GM19043 (cell line): ENCODE results near the gene ZNF680.
"Not testable (repeated sequence)": the region's sequence is repeated elsewhere in the genome, so short reads cannot be mapped to it uniquely, and the experiment has no call there.

ENCODE experiments used
- ATAC-seq: cut with Tn5 transposase; IDR thresholded peaks from one replicate; pipeline ENCODE4 v1.9.1; 2021; ENCODE audit warnings: low read depth; ENCODE audit not compliant: unreplicated experiment

The ZNF680 gene

GRCh38 chr7:64557601-64558322 lies 5.1 kb downstream of the ZNF680 start:
- no peak for ATAC-seq

- no peak for ATAC-seq
These were observed 7.8 kb downstream of the ZNF680 start for GRCh38 chr7:64555046-64555445.

DNA sequence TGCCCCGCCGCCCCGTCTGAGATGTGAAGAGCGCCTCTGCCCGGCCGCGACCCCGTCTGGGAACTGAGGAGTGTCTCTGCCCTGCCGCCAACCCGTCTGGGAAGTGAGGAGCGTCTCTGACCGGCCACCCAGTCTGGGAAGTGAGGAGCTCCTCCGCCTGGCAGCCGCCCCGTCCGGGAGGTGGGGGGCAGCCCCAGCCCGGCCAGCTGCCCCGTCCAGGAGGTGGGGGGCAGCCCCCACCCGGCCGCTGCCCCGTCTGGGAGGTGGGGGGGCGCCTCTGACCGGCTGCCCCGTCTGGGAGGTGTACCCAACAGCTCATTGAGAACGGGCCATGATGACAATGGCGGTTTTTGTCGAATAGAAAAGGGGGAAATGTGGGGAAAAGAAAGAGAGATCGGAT lies 8.7 kb downstream of the ZNF680 start:
- not testable (repeated sequence) for ATAC-seq

DNA sequence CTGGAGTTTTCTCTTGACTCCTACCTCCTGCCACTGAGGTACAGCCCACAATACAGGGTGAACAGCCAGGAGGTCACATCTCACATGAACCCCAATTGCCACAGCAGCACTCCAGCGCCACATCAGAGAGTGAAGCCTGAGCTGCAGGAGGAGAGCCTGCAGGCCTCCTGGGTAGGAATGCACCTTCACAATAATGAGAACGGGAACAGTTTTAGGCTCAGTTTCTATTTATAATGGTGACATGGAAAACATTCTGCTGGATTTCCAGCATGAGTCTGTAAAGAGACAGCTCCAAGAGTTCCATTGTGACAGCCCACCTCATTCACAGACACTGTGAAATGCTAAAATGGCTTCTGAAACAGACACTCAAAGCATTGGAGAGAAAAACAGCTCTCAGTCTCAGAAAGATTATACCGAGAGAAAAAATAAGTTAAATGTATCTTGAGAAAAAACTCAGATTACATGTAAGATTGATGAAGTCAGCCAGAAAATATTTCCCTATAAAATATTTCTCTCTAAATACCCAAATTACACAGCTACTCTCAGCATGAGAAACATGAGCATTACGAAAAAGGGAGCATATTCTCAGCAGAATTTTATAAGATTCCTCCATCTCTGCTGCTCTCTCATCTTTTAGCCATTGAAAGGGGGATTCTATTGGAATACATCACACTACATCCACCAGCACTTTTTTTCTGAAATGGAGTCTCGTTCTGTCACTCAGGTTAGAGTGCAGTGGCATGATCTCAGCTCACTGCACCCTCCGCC lies 11.3 kb downstream of the ZNF680 start:
- no peak for ATAC-seq

GRCh38 chr7:64544010-64544409 lies 18.9 kb downstream of the ZNF680 start:
- ATAC-seq = no peak

- ATAC-seq = no peak
These were observed 21.2 kb downstream of the ZNF680 start for GRCh38 chr7:64541438-64542359.

- no peak for ATAC-seq
These were observed 29.1 kb downstream of the ZNF680 start for GRCh38 chr7:64533756-64534155.

GRCh38 chr7:64528770-64529169 lies 34.1 kb downstream of the ZNF680 start:
- no peak for ATAC-seq

DNA sequence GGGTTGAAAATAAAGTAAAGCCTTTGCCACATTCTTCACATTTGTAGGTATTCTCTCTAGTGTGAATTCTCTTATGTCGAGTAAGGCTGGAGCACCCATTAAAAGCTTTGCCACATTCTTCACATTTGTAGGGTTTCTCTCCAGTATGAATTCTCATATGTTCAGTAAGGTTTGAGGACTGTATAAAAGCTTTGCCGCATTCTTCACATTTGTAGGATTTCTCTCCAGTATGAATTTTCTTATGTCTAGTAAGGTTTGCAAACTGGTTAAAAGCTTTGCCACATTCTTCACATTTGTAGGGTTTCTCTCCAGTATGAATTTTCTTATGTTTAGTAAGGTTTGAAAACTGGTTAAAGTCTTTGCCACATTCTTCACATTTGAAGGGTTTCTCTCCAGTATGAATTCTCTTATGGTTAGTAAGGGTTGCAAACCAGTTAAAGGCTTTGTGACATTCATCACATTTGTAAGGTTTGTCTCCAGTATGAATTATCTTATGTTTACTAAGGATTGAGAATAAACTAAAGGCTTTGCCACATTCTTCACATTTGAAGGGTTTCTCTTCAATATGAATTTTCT lies 41.4 kb downstream of the ZNF680 start:
- ATAC-seq = no peak

- no peak for ATAC-seq
These were observed 46.4 kb downstream of the ZNF680 start for GRCh38 chr7:64516451-64516850.

DNA sequence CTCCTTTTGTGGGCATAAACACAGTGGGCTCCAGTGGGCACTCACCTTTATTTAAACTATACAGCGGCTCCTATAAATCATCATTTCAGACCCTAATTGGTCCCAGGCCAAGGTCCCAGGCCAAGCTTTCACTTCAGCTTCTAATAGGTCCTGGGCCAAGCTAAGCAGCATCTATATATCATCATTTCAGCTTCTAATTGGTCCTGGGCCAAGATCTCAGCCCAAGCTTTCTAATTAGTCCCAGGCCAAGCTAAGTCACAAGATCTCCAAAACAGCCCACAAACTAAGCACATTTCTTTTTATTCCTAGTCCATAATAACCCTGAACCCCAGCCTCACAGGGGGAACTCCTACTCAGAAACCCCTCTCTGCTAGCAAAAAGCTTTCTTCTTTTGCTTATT lies 47.1 kb downstream of the ZNF680 start:
- ATAC-seq = no peak

- ATAC-seq = no peak
These were observed 47.5 kb downstream of the ZNF680 start for GRCh38 chr7:64515330-64515729.

GRCh38 chr7:64509583-64509982 lies 53.3 kb downstream of the ZNF680 start:
- no peak for ATAC-seq

GRCh38 chr7:64504581-64505120 lies 58.2 kb downstream of the ZNF680 start:
- no peak for ATAC-seq

- ATAC-seq = no peak
These were observed 64.6 kb downstream of the ZNF680 start for GRCh38 chr7:64498270-64498669.

- no peak for ATAC-seq
These were observed 67.9 kb downstream of the ZNF680 start for GRCh38 chr7:64494912-64495461.

DNA sequence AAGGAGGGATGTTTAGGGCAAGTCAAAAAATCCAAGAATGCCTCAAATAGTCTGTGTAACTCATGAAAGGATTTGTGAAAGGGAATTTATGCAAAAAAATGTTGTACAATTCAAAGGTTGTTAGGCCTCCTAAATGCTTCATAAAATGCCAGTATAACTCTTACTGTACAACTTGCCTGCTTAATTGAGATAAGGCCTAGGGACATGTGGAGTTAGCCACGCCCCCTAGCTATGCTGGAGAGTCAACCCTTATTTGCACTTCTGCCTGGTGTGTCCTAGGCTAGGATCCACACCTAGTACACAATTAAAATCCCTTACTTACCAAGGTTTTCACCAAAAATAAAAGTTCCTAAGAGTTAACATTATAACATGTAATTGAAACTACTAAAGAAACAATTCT lies 77.2 kb downstream of the ZNF680 start:
- no peak for ATAC-seq
